ENCODE results near the gene PARD6B. TPM values are rescaled to one million over a fixed set of nuclear protein-coding genes. Genes with fewer than 3 reads are reported as not detected.

Gene PARD6B
- polyA plus RNA-seq, 1 of the 3 experiments (the other 2 are of a cell fraction): 0.49 TPM

- Histone ChIP-seq H3K79me2 (ENCODE audit: insufficient read depth) (no peaks in the 10 kb centered on the region), H4K20me1 (ENCODE audit: insufficient read depth) (no peaks in the 10 kb centered on the region), H3K4me2 (peak overlapping the region; percentile 79; the same call in 1 of the 2 replicates), H2AFZ (ENCODE audit: low read depth) (no peak overlapping the region), H3K36me3 (replicated peaks in 1 of 2; ENCODE audit: control insufficient read depth in 1 of 2, insufficient read depth in 2 of 2, low read length in 1 of 2) (no peaks in the 10 kb centered on the region), H3K9ac (no peak overlapping the region), H3K4me3 (ENCODE audit: low read depth in 2 of 2, low read length in 1 of 2) (no peak overlapping the region), H3K4me1 (ENCODE audit: control insufficient read depth in 1 of 2, insufficient read depth in 2 of 2, low read depth in 1 of 2, low read length in 1 of 2) (peaks cover 18 to 30% of the 10 kb centered on the region in 2 experiments), H3K9me2 (no peaks in the 10 kb centered on the region), H3F3A (replicated peaks; ENCODE audit: insufficient read depth) (no peaks in the 10 kb centered on the region), H3K27ac (ENCODE audit: low read depth in 2 of 2, low read length in 1 of 2) (no peak overlapping the region), H3K9me3 (no peaks in the 10 kb centered on the region), H3K27me3 (ENCODE audit: insufficient read depth) (no peaks in the 10 kb centered on the region)
- CTCF ChIA-PET: interaction anchor here (1.0 to 2.6 kb wide), 4 partner anchors 23 to 116 kb away, joined by 3 to 10 read pairs (median 5); no protein-coding TSS in a partner anchor
- DNase-seq: no peak
- TF ChIP-seq, protein P1, sequence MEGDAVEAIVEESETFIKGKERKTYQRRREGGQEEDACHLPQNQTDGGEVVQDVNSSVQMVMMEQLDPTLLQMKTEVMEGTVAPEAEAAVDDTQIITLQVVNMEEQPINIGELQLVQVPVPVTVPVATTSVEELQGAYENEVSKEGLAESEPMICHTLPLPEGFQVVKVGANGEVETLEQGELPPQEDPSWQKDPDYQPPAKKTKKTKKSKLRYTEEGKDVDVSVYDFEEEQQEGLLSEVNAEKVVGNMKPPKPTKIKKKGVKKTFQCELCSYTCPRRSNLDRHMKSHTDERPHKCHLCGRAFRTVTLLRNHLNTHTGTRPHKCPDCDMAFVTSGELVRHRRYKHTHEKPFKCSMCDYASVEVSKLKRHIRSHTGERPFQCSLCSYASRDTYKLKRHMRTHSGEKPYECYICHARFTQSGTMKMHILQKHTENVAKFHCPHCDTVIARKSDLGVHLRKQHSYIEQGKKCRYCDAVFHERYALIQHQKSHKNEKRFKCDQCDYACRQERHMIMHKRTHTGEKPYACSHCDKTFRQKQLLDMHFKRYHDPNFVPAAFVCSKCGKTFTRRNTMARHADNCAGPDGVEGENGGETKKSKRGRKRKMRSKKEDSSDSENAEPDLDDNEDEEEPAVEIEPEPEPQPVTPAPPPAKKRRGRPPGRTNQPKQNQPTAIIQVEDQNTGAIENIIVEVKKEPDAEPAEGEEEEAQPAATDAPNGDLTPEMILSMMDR (IDR thresholded peaks at IDR 0.05): no peak
- no peak for TF ChIP-seq GABPA (IDR thresholded peaks at IDR 0.05; ENCODE audit: low read depth)
- peak; percentile 81 for TF ChIP-seq GATA2 (CRISPR knock-in tag; IDR thresholded peaks at IDR 0.05)
- POLR2A ChIA-PET: no interaction called here
- WGBS (ENCODE audit: low lambda C conversion rate): 89% methylated on average over 2 of the region's 2 CpGs
Measured at GRCh38 chr20:50692552-50692933, 38.8 kb upstream of the PARD6B start.

- WGBS (ENCODE audit: low lambda C conversion rate): 90% methylated on average over 1 of the region's 1 CpG
- ChIA-PET CTCF (interaction anchor here (1.0 to 2.6 kb wide), 3 partner anchors 29 to 117 kb away, joined by 3 to 10 read pairs (median 7); no protein-coding TSS in a partner anchor), POLR2A (no interaction called here)
- no peak for DNase-seq
- Histone ChIP-seq H3F3A (replicated peaks; ENCODE audit: insufficient read depth) (no peaks in the 10 kb centered on the region), H3K9ac (no peak overlapping the region), H3K27ac (ENCODE audit: low read depth in 2 of 2, low read length in 1 of 2) (no peak overlapping the region), H3K9me2 (no peaks in the 10 kb centered on the region), H2AFZ (ENCODE audit: low read depth) (no peak overlapping the region), H3K4me3 (ENCODE audit: low read depth in 2 of 2, low read length in 1 of 2) (no peak overlapping the region), H3K36me3 (replicated peaks in 1 of 2; ENCODE audit: control insufficient read depth in 1 of 2, insufficient read depth in 2 of 2, low read length in 1 of 2) (no peaks in the 10 kb centered on the region), H3K4me1 (ENCODE audit: control insufficient read depth in 1 of 2, insufficient read depth in 2 of 2, low read depth in 1 of 2, low read length in 1 of 2) (peaks cover 18 to 30% of the 10 kb centered on the region in 2 experiments), H3K9me3 (no peaks in the 10 kb centered on the region), H4K20me1 (ENCODE audit: insufficient read depth) (no peaks in the 10 kb centered on the region), H3K4me2 (no peak overlapping the region), H3K79me2 (ENCODE audit: insufficient read depth) (no peaks in the 10 kb centered on the region), H3K27me3 (ENCODE audit: insufficient read depth) (no peaks in the 10 kb centered on the region)
- TF ChIP-seq JUND (IDR thresholded peaks at IDR 0.05): no peak
- TF ChIP-seq RXRA (IDR thresholded peaks at IDR 0.05; ENCODE audit: borderline replicate concordance, low read depth): no peak
- TF ChIP-seq CHD2 (IDR thresholded peaks at IDR 0.05; ENCODE audit: low read length, partially characterized antibody): no peak
- TF ChIP-seq, protein P2, sequence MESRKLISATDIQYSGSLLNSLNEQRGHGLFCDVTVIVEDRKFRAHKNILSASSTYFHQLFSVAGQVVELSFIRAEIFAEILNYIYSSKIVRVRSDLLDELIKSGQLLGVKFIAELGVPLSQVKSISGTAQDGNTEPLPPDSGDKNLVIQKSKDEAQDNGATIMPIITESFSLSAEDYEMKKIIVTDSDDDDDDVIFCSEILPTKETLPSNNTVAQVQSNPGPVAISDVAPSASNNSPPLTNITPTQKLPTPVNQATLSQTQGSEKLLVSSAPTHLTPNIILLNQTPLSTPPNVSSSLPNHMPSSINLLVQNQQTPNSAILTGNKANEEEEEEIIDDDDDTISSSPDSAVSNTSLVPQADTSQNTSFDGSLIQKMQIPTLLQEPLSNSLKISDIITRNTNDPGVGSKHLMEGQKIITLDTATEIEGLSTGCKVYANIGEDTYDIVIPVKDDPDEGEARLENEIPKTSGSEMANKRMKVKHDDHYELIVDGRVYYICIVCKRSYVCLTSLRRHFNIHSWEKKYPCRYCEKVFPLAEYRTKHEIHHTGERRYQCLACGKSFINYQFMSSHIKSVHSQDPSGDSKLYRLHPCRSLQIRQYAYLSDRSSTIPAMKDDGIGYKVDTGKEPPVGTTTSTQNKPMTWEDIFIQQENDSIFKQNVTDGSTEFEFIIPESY (IDR thresholded peaks at IDR 0.05; ENCODE audit: borderline replicate concordance, low read depth): no peak
- no peak for TF ChIP-seq TCF12 (IDR thresholded peaks at IDR 0.05)
- no peak for TF ChIP-seq RCOR1 (IDR thresholded peaks at IDR 0.05; ENCODE audit: low read length)
- TF ChIP-seq USF1 (IDR thresholded peaks at IDR 0.05; ENCODE audit: borderline replicate concordance, low read depth): no peak
- no peak for TF ChIP-seq YY1 (IDR thresholded peaks at IDR 0.05; ENCODE audit: low read depth)
- no peak for TF ChIP-seq SIN3A (IDR thresholded peaks at IDR 0.05; ENCODE audit: borderline replicate concordance, low read depth, low read length)
- TF ChIP-seq MEF2A (IDR thresholded peaks at IDR 0.05; ENCODE audit: borderline replicate concordance, low read depth): no peak
- no peak for TF ChIP-seq USF2 (IDR thresholded peaks at IDR 0.05; ENCODE audit: borderline replicate concordance, low read depth, low read length)
- TF ChIP-seq NRF1 (IDR thresholded peaks at IDR 0.05; ENCODE audit: low read depth, low read length): no peak
Measured at GRCh38 chr20:50693001-50693400, 38.4 kb upstream of the PARD6B start.
